GM19239 (cell line): Measurements from ENCODE around the gene SFTPD.

Experiments
- DNase-seq: peaks from one replicate; pipeline ENCODE4 v3.0.0; 2011; ENCODE audit warnings: low spot score; ENCODE audit not compliant: insufficient read length
- FAIRE-seq: peaks from 2 replicates; lab custom pipeline; 2011; peaks lifted over from hg19 to GRCh38; lab: Jason Lieb, UNC

SFTPD gene

GRCh38 chr10:79946271-79947082, 2.4 kb downstream of the SFTPD start:
- FAIRE-seq, result no peak
- no peak for DNase-seq

- no peak for FAIRE-seq
- no peak for DNase-seq
Observed at GRCh38 chr10:79944428-79945395, 4.2 kb downstream of the SFTPD start.

- FAIRE-seq, result no peak
- DNase-seq, result no peak
Observed at GRCh38 chr10:79943871-79944270, 5.0 kb downstream of the SFTPD start.

- FAIRE-seq (no peak), DNase-seq (no peak)
Observed at GRCh38 chr10:79942261-79943185, 6.4 kb downstream of the SFTPD start.

GRCh38 chr10:79941585-79942210, 7.2 kb downstream of the SFTPD start:
- FAIRE-seq (no peak), DNase-seq (no peak)

- DNase-seq (no peak), FAIRE-seq (no peak)
Observed at GRCh38 chr10:79941146-79941545, 7.8 kb downstream of the SFTPD start.

GRCh38 chr10:79940431-79940830, 8.5 kb downstream of the SFTPD start:
- DNase-seq, result no peak
- no peak for FAIRE-seq

GRCh38 chr10:79939969-79940368, 8.9 kb downstream of the SFTPD start:
- FAIRE-seq (no peak), DNase-seq (no peak)

GRCh38 chr10:79938728-79939406, 10.0 kb downstream of the SFTPD start:
- DNase-seq, result no peak
- peak; percentile 94 for FAIRE-seq

GRCh38 chr10:79937701-79938151, 11.2 kb downstream of the SFTPD start:
- no peak for DNase-seq
- no peak for FAIRE-seq

- DNase-seq, result no peak
- no peak for FAIRE-seq
Observed at GRCh38 chr10:79936625-79937615, 12.0 kb downstream of the SFTPD start.

GRCh38 chr10:79933961-79934360, 14.9 kb downstream of the SFTPD start:
- FAIRE-seq (no peak), DNase-seq (no peak)

GRCh38 chr10:79932841-79933379, 16.0 kb downstream of the SFTPD start:
- FAIRE-seq, result no peak

GRCh38 chr10:79932307-79932706, 16.6 kb downstream of the SFTPD start:
- no peak for FAIRE-seq
- DNase-seq, result no peak

More at GRCh38 chr10:79932841-79933379, 16.0 kb downstream of the SFTPD start:
- no peak for DNase-seq

GRCh38 chr10:79930751-79931150, 18.2 kb downstream of the SFTPD start:
- FAIRE-seq (no peak), DNase-seq (no peak)

- DNase-seq (no peak), FAIRE-seq (no peak)
Observed at GRCh38 chr10:79930267-79930666, 18.6 kb downstream of the SFTPD start.

GRCh38 chr10:79929409-79929904, 19.4 kb downstream of the SFTPD start:
- peak; percentile 40 for DNase-seq
- peak; percentile 91 for FAIRE-seq
